ENCODE results near the gene LRTM2.

DNA sequence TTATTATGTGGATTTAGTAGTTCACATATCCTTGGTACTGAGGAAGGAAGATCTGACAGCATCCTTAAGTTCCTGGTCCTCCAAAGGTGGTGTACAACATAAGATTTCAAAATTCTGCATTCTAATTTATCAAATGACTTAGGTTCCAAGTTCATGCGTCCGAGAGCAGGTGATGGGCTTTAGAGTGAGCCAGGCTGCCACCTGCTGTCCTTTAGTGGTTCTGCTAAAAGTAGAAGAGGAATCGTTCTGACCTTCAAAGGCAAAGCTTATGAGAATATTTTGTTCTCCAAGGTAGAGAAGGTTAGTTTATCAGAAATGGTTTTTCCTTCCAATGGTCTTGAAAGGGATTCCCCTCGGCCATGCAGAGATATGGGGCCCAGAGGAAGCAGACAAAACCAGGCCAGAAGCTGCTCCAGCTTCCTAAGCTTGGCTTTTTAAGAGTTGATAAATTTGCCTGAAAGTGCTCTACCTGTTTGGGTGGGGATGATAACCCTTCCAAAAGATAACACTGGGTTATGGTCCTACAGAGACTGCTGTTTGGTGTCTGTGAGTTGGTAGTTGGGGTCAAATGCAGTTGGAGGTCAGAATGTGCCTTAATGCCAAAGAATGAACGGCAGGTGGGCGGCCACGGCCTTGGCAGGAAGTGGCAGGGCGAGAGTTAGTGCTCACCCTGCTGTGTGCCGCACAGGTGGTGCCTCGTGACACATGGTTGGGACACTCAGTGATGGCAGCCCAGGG lies 29.1 kb upstream of the LRTM2 start:
- TF ChIP-seq POLR2A (IDR thresholded peaks at IDR 0.05; ENCODE audit: low read depth, low read length): no peak
- no peak for TF ChIP-seq POLR2AphosphoS5 (IDR thresholded peaks at IDR 0.05; ENCODE audit: low read depth, low read length)
